ENCODE measurements around the gene KNDC1.
"Not testable (repeated sequence)": the region's sequence is repeated elsewhere in the genome, so short reads cannot be mapped to it uniquely, and the experiment has no call there.

KNDC1 gene

DNA sequence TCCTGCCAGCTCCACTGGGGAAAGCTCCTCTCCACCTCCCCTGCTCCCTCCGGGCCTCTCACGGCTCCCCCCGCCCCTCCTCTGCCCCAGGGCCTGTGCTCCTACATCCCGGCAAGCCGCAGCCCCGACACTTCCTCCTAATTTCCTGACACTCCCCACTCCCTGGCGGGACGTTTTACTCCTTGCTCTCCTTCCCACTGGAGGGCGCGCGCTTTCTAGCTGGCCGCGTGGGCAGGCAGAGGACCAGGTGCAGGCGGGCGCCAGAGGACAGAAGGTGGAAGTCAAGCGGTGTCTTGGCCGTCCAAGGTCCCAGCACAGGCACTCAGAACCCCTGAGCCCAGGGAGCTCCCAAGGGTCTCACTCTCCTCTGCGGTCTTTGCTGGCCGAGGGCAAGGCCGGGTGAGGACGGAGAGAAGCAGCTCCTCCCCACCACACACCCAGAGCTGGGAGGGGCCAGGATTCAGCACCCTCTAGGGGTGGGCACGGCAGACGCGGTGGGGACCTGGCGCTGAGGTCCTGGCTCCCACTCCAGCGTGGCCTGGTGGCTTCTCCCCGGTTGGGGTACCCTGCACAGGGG is 97.6 kb downstream of the KNDC1 start:
- no peak for DNase-seq (ENCODE audit: low read depth in 1 of 2, low spot score in 1 of 2)

DNA sequence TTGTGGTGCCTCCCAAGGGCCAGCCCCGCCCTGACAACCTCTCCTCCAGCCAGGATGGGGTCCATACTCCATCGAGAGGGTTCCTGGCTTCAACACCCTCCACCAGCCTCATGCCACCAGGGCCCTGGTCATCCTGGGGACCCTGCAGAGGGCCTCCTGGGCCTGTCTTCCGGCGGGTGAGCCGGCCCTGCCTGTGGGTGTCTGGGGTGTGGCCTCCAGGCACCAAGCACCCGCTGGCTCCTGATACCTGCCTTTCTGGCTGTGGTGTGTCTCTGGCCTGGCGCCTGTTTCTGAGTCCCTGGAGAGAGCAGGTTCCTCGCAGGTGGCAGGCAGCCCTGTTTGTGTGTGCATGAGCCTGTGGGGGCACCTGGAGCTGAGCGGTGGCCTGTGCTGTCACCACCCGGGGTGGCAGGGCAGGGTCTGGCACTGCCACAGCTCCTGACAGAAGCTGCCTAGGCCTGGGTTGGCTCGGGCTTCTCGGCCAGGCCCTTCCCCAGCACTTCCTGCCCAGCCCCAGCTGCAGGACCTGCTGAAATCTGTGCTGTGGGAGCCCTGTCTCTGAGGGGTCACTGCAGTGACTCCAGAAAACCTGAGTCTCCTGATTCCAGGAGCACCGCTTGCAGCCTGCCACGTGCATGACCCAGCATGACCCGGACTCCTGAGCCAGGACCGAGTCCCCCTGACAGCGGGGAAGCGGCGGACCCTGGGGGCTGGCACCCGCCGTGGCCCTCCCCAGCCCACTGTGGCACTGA is 98.2 kb downstream of the KNDC1 start:
- no peak for DNase-seq (ENCODE audit: low read depth in 1 of 2, low spot score in 1 of 2)

DNA sequence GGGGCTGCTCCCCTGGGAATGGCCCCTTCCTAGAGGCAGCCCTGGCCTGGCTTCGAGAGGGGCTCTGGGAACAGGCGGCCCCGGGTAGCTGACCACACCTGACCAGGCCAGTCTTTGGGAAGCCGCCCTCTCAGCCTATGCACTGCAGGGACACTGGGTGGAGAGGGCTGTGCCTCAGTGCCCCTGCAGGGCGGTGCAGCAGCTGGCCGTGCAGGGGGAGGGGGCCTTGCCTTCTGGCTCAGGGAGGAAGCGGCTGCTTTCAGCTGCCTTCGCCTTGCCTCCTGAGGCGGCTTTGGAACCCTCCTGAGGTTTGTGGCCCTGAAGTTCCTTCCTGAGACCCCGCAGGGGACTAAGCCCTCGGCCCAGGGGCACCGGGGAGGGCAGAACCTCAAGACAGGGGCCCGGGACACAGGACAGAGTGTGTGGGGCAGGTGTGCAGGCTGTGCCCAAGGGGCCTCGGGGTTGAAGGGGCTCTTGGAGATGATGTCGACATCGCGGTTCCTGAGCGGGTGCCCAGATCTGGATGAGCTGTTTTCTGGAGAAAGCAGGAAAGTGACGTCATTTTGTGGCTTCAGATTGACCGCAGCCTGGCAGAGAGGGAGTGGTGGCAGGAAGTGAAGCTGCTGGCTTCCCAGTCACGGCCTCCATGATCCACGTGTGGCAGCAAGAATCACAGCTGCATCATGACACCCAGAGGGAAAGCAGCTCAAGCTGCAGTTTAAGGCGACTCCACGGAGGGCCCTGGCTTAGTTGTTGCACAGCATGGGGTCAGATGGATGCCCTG is 99.0 kb downstream of the KNDC1 start:
- DNase-seq (ENCODE audit: low read depth in 1 of 2, low spot score in 1 of 2) = peak; percentile 62 to 75

DNA sequence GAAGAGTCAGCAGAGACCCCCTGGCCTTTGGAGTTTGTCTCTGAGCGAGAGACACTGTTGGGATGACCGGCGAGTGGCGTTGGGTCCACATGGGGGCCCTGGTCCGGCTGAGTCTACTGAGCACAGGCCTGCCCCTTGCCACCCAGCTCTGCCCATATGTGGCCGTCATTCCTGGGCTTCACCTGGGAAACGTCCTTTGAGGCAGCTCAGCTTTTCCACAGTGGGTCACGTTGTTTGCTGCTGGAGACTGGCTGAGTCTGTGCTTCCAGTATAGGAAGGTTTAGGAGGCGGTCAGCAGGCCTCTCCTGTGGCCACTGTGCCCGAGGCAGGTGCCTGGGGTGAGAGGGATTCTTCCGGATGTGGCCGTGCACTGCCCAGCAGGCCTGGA is 99.6 kb downstream of the KNDC1 start:
- DNase-seq (ENCODE audit: low read depth in 1 of 2, low spot score in 1 of 2) = no peak

DNA sequence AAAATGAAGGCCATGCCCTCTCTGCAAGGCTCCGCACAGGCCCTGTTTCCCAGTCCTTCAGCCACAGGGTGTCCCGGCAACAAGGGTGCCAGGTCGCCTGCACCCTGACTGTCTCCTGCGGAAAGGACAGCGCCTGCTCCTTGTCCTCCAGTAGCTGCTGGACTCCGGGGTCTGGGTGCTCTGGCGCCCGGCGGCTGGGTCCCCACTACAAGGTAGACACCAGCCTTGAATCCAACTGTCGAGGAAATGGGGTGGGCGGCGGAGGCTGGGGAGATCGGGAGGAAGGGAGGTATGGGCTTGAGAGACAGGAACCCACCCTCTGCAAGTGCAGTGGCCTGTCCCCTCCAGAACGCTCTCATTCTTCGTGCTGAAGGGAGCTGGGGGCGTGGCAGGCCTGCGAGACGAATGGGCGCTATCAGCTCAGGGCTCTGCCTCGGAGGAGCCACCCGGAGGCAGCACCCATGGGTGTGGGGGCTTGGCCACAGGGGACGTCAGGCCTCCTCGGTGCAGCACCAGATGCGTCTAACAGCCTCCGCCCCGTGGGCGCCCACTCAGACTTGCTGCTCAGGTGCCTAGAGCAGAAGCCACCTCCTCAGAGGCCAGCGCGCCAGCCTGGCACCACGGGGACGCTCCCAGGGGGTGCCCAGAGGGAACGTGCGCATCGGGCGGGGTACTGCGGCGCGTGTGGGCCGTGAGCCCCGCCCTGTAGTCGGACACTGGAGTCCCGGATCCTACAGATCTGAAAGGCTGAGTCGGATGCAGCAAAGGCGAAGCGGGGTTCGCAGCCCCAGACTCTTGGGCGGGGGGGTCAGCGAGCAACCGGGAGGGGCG is 101.1 kb downstream of the KNDC1 start:
- DNase-seq (ENCODE audit: low read depth in 1 of 2, low spot score in 1 of 2) = peak; percentile 31 to 48

DNA sequence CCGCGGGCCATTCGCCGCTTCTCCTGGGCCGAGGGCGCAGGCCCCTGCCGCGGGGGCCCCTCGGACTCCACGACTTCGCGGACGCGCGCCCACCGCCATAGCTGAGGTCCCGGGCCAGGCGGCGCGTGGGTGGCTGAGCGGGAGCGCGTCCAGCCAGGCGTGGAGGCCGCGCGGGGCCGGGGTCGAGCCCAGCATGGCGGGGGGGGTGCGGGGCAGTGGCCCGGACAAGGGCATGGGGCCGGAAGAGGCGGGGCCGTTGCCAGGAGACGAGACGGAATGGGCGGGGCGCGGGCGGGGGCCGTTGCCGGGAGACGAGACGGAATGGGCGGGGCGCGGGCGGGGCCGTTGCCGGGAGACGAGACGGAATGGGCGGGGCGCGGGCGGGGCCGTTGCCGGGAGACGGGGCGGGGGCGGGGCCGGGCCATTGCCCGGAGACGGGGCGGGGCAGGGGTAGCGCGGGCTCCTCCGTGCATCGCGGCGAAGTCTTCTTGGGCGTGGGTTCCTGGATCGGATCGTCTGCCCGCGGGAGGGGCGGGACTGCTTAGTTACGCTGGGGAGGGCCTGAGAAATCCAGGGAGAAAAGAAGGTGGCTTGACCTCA is 101.8 kb downstream of the KNDC1 start:
- DNase-seq (ENCODE audit: low read depth in 1 of 2, low spot score in 1 of 2) = peak; percentile 73 to 81

DNA sequence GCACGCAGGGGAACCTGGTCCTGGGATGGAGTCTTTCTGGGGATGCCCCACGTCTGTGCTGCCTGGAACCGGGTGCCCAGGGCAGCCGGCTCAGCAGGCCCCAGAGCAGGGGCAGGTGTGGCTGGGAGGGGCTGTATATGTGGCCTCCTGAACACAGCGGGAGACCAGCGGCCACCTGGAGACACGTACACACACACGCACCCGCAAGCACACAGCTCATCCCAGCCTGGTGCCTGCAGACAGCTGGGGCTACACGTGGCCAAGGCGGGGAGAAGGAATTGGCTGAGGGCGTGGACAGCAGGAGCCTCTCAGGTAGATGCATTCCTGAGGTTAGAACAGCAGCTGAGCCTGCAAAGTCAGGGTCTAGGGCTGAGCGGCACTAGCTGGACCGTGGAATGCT is 102.7 kb downstream of the KNDC1 start:
- DNase-seq (ENCODE audit: low read depth in 1 of 2, low spot score in 1 of 2) = no peak

DNA sequence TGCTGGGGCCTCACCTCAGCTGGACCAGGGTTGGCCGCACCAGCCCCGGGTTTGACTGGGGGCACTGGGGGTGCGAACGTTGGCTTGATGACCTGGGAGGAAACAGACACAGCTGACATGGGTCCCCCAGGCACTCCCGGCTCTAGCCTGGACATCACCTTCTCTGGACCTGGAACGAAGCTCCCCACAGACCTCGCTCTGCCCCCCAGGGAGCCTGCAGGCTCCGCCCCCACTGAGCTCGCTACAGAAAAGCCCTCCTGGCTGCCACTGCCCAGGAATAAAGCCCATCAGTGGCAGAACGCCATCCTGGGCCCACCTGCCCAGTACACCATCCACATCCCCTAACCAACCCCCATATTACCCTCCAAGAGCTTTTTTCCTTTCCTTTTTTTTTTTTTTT is 103.7 kb downstream of the KNDC1 start:
- DNase-seq (ENCODE audit: low read depth in 1 of 2, low spot score in 1 of 2) = no peak

DNA sequence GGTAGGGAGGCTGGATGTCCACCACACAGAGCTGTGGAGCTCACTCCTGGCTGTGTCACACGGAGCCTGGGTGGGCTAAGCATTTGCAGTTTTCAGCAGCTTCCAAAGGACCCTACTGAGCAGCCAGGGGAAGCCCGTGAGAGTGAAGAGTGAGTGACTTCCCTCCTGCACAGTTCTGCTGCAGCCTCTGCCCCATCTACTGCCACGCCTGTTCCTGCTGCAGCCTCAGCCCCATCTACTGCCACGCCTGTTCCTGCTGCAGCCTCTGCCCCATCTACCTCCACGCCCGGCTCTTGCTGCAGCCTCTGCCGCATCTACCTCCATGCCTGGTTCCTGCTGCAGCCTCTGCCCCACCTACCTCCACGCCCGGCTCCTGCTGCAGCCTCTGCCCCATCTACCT is 104.4 kb downstream of the KNDC1 start:
- DNase-seq (ENCODE audit: low read depth in 1 of 2, low spot score in 1 of 2) = no peak

DNA sequence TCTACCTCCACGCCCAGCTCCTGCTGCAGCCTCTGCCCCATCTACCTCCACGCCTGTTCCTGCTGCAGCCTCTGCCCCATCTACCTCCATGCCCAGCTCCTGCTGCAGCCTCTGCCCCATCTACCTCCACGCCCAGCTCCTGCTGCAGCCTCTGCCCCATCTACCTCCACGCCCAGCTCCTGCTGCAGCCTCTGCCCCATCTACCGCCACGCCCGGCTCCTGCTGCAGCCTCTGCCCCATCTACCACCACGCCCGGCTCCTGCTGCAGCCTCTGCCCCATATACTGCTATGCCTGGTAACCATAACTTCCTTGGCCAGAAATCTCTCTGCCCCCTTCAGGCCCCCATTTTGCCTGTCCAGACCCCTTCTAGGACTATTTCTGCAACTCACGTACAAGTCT is 105.0 kb downstream of the KNDC1 start:
- DNase-seq (ENCODE audit: low read depth in 1 of 2, low spot score in 1 of 2) = not testable (repeated sequence)

DNA sequence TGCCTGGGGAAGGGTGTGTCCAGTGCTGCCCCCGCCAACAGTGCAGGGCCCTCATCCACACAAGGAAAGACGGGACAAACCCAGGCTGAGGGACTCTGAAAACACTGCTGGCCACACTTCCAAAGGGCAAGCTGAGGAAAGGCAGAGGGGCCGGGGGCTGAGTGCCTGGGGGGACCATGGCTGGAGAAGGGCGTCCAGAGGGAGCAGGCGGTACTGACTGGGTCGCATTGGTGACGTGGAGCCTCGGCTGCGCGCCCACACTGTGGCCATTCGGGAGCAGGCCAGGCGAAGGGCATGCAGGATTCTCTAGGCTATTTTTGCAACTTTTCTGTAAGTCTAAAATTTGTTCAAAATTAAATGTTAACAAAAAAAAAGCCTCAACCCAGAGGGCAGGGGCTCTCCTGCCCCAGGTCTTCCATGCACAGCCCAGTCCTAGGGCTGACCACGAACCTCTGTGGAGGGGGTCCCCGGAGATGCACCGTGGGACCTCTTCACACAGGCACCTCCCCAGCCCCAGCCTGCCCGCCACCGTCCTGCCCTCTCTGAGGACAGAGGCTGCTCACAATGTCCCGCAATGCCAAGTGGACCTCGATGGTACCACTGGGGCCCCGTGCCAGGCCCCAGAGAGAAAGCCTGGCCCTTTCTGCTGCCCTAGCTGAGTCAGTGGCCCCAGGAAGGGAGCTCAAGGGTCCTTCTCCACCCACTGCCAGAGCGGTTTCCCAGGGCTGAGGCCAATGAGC is 106.2 kb downstream of the KNDC1 start:
- DNase-seq (ENCODE audit: low read depth in 1 of 2, low spot score in 1 of 2) = no peak

DNA sequence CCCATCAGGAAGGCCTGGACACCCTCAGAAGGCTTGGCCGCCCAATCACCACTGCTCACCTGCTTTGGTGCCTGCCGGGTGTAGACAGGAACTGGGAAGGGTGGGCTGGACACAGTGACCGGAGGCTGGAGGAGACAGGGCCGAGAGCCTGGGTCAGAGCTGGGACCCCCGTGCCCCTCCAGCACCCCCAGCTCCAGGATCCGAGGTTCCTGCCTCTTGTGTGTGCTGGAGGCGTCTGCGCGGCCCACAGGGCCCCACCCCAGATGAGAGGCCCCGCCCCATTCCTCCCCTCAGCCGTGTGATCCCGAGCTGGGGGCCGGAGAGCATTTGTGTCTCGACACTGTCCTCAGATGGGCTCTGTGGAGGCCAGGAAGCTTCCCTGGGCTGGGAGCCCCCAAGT is 107.3 kb downstream of the KNDC1 start:
- no peak for DNase-seq (ENCODE audit: low read depth in 1 of 2, low spot score in 1 of 2)

DNA sequence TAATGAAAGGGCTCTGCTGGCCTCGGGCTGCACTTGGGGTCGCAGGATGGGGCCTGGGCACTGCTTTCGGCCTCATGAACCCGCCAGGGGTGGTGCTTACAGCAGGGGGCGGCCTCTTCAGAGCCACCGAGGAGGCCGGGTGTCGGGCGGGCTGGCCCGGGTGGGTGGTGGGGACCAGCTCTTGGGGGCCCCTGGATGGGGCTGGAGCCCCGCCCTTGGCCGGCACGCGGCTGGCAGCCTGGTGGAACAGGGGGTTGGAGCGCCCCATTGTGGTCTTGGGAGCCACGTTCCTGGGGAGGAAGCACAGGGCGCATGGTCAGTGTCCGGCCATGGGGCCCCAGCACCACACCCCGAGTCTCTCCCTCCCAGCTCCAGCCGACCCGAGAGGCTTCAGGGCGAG is 107.8 kb downstream of the KNDC1 start:
- no peak for DNase-seq (ENCODE audit: low read depth in 1 of 2, low spot score in 1 of 2)

DNA sequence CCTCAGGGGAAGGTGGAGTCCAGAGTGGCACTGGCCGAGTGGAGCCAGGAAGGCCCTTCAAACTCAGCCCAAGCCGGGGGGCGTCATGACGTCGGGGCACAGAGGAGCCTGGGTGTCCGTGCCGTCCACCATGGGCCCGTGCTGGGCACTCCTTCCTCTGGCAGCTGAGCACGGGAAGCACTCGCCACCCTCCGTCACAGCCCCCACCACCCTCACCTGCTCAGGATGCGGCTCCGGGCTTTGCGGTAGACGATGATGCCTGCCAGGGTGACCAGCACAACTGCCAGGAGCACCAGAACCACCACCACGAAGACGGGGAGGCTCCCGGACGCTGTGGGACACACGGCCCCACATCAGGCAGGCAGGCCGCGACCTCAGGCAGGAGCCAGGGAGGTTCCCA is 108.5 kb downstream of the KNDC1 start:
- DNase-seq (ENCODE audit: low read depth in 1 of 2, low spot score in 1 of 2) = no peak

DNA sequence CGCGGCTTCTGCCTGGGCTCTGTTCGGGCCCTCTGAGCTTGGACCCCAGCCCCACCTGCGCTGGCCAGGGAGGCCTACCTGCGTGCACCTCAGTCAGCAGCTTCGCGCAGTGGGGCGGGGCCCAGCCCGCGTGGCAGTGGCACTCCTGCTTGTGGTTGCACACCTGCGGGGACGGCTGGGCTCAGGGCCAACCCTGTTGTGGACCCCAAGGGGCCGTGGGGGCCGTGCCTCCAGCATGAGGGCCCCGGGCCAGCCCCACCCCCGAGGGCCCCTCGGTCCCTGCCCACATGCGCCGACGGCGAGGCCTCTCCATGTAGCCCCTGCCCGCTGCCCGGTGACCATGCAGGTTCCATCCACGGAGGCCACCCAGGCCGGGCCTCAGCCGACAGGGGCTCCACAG is 109.3 kb downstream of the KNDC1 start:
- no peak for DNase-seq (ENCODE audit: low read depth in 1 of 2, low spot score in 1 of 2)

DNA sequence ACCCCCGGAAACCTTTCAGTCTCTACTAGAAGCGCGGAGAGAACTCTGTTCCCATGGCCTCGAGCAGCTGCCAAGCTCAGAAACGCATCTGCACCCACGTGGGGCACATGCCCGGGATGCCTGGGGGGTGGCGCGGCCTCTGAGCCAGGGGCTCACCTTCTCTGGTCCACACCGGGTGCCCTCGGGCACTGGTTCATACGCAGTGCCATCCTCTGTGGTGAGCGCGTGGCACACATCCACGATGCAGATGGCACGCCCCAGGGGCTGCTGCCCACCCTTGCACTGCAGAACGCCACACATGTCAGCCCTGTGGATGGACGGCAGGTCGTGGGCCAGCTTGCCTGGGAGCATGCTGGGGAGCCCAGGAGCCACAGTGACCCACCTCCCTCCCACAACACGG is 110.2 kb downstream of the KNDC1 start:
- no peak for DNase-seq (ENCODE audit: low read depth in 1 of 2, low spot score in 1 of 2)

DNA sequence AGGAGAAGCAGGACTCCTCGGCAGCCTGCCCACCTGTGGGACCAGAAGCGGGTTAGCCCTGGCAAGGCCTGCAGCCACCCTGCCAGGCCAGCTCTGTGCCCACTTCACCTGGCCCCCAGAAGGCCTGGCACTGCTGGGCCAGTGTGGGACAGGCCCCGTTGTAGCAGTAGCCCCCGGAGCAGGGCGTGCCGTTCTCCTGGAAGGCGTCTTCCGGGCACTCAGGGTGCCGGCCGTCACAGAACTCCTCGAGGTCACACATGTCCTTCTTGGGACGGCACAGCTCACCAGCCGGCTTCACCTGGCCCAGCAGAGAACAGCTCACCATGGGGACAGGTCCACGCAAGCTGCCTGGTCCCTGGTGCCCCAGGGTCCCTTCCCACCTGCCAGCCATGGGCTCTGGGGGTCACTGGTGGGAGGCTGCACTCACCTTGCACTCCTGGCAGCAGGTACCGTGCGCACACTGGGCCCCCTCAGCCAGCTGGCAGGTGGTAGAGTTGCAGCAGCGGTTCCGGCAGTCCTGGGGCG is 110.8 kb downstream of the KNDC1 start:
- no peak for DNase-seq (ENCODE audit: low read depth in 1 of 2, low spot score in 1 of 2)

DNA sequence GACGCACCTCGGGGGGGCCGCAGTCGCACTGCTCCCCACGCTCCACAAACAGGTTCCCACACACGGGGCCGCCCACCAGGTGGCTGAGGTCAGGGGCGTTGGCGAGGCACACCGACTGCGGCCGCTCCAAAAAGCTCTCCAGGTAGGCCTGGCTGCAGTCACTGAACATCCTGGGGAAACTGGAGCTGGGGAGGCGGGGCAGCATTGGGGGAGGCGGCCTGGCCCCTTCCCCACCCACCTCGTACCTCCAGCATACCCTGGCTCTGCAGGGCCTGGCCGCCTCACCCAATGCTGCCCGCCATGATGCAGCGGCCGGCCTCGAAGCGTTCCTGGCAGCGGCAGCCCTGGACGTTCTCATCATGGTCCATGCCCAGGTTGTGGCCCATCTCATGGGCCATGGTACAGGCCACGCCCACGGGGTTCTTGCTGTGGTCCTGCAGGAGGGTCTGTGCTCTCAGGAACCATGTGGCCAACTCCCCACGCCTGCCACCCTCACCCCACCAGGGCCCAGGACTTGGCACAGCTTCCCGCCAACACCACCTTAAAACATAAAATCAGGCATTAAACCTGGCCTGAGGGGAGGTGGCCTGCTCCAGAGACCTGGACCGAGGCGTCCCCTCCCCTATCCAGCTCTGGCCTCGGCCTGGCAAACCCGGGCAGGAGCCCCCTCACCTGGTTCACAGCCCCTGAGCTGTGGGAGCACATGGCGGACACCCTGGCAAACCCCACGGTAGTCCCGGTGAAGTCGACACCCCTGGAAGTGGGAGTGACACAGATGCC is 111.7 kb downstream of the KNDC1 start:
- DNase-seq (ENCODE audit: low read depth in 1 of 2, low spot score in 1 of 2) = no peak

DNA sequence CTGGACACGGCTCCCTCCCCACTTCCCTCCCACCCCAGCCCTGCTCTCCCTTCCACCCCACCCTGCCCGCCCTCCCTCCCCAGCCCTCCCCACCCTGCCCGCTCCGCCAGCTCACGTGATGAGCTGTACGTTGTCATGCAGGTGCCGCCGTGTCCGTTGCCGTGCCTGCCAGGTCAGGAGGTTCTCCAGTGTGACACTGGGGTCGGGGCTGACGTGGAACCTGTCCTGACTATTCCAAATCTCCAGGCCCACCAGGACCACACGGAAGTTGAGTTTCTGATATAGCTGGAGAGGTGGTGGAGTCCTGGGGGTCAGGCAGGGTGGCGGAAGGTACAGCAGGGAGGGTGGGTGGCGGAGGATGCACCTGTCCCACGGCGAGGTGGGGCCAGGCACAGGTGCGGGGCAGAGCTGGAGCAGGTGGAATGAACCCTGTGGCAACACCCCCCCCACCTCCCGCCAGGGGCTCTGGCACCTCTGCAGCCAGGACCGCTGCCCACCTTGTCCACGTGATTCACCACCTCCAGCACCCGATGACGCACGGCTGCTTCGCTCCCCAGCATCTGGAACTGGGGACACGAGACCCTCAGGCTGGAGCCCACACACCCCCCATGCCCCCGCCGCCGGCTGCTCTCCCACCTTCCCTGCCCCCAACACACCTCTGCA is 112.4 kb downstream of the KNDC1 start:
- no peak for DNase-seq (ENCODE audit: low read depth in 1 of 2, low spot score in 1 of 2)
